Rectal smooth muscle tissue (tissue), 1 donor: ENCODE results near the gene BCAS4.

ENCODE experiments used
- H3K27ac ChIP-seq: one replicate; pipeline ENCODE4 v1.7.0; 2013; ENCODE audit warnings: low read depth, low read length, inconsistent platforms
- H3K27me3 ChIP-seq: one replicate; pipeline ENCODE4 v1.7.0; 2013; ENCODE audit warnings: low read length; ENCODE audit not compliant: control insufficient read depth, insufficient read depth
- H3K36me3 ChIP-seq: one replicate; pipeline ENCODE4 v1.7.0; 2013; ENCODE audit warnings: low read length; ENCODE audit not compliant: control insufficient read depth, insufficient read depth
- H3K4me1 ChIP-seq: one replicate; pipeline ENCODE4 v1.7.0; 2013; ENCODE audit warnings: low read length; ENCODE audit not compliant: control insufficient read depth, insufficient read depth
- H3K4me3 ChIP-seq: one replicate; pipeline ENCODE4 v1.7.0; 2013; ENCODE audit warnings: low read length
- H3K9ac ChIP-seq: one replicate; pipeline ENCODE4 v1.7.0; 2013; ENCODE audit warnings: low read length

Gene BCAS4

GRCh38 chr20:50887576-50887975 lies 92.7 kb downstream of the BCAS4 start:
- no peaks in the 10 kb centered on the region for H3K27me3 ChIP-seq
- H3K4me3 ChIP-seq, result no peak overlapping the region
- H3K36me3 ChIP-seq, result peaks cover 5% of the 10 kb centered on the region
- no peak overlapping the region for H3K27ac ChIP-seq
- no peaks in the 10 kb centered on the region for H3K4me1 ChIP-seq
- no peak overlapping the region for H3K9ac ChIP-seq

- peaks cover 16% of the 10 kb centered on the region for H3K36me3 ChIP-seq
- no peak overlapping the region for H3K4me3 ChIP-seq
- H3K9ac ChIP-seq, result no peak overlapping the region
- H3K27me3 ChIP-seq, result no peaks in the 10 kb centered on the region
- no peak overlapping the region for H3K27ac ChIP-seq
- no peaks in the 10 kb centered on the region for H3K4me1 ChIP-seq
Observed at GRCh38 chr20:50891138-50891537, 96.3 kb downstream of the BCAS4 start.

- Histone ChIP-seq H3K27me3 (no peaks in the 10 kb centered on the region), H3K27ac (no peak overlapping the region), H3K4me3 (no peak overlapping the region), H3K9ac (no peak overlapping the region), H3K36me3 (peaks cover 16% of the 10 kb centered on the region), H3K4me1 (no peaks in the 10 kb centered on the region)
Observed at GRCh38 chr20:50892394-50892793, 97.5 kb downstream of the BCAS4 start.

DNA sequence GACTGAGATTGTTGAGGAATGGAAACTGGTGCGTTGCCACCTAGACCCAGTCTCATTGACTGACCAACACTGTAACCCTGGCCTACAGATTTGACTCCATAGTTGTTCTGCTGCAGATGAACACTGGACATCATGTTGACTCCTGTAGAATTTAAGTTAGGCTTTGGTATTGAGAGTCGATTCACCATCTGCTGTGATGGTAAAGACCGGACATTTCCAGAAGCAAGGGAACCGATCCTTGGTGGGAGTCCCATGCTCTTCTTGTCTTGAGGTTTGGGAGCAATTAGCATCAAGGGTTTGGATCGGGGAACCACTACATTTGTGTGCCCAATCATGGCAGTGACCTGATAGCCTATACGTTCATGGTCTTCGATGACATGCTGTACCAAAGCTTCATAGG lies 98.8 kb downstream of the BCAS4 start:
- H3K27me3 ChIP-seq, result no peaks in the 10 kb centered on the region
- H3K4me3 ChIP-seq, result no peak overlapping the region
- H3K4me1 ChIP-seq, result no peaks in the 10 kb centered on the region
- H3K27ac ChIP-seq, result no peak overlapping the region
- H3K9ac ChIP-seq, result no peak overlapping the region
- peaks cover 18% of the 10 kb centered on the region for H3K36me3 ChIP-seq

GRCh38 chr20:50895111-50895830 lies 100.4 kb downstream of the BCAS4 start:
- Histone ChIP-seq H3K4me1 (no peaks in the 10 kb centered on the region), H3K27me3 (no peaks in the 10 kb centered on the region), H3K36me3 (peaks cover 18% of the 10 kb centered on the region), H3K27ac (no peak overlapping the region), H3K9ac (no peak overlapping the region), H3K4me3 (no peak overlapping the region)

GRCh38 chr20:50898475-50898874 lies 103.6 kb downstream of the BCAS4 start:
- Histone ChIP-seq H3K9ac (no peak overlapping the region), H3K36me3 (peaks cover 6% of the 10 kb centered on the region)

GRCh38 chr20:50900261-50900660 lies 105.4 kb downstream of the BCAS4 start:
- Histone ChIP-seq H3K4me3 (no peak overlapping the region), H3K4me1 (no peaks in the 10 kb centered on the region), H3K9ac (no peak overlapping the region), H3K27ac (no peak overlapping the region), H3K27me3 (no peaks in the 10 kb centered on the region), H3K36me3 (peaks cover 3% of the 10 kb centered on the region)

More at GRCh38 chr20:50898475-50898874, 103.6 kb downstream of the BCAS4 start:
- Histone ChIP-seq H3K27me3 (no peaks in the 10 kb centered on the region), H3K27ac (no peak overlapping the region), H3K4me1 (no peaks in the 10 kb centered on the region), H3K4me3 (no peak overlapping the region)

DNA sequence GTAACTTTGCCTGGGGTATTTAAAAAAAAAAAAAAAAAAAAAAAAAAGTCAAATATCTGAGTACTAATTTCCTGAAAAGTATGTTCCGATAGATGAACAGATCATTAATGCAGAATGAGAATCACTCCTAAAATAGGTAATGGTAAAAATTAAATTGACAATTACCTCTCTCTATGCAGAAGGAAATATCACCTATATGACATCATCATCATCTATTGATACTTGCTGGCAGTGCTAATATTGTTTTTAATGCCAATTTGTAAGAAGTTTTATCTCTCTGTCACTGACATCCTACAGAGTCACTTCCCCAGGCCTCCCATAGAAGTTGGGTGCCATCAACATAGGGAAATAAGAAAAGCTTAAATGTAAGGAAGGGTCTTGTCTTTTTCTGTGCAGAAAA lies 106.4 kb downstream of the BCAS4 start:
- Histone ChIP-seq H3K9ac (no peak overlapping the region), H3K4me3 (no peak overlapping the region), H3K4me1 (no peaks in the 10 kb centered on the region), H3K36me3 (peaks cover 3% of the 10 kb centered on the region), H3K27ac (no peak overlapping the region), H3K27me3 (no peaks in the 10 kb centered on the region)

DNA sequence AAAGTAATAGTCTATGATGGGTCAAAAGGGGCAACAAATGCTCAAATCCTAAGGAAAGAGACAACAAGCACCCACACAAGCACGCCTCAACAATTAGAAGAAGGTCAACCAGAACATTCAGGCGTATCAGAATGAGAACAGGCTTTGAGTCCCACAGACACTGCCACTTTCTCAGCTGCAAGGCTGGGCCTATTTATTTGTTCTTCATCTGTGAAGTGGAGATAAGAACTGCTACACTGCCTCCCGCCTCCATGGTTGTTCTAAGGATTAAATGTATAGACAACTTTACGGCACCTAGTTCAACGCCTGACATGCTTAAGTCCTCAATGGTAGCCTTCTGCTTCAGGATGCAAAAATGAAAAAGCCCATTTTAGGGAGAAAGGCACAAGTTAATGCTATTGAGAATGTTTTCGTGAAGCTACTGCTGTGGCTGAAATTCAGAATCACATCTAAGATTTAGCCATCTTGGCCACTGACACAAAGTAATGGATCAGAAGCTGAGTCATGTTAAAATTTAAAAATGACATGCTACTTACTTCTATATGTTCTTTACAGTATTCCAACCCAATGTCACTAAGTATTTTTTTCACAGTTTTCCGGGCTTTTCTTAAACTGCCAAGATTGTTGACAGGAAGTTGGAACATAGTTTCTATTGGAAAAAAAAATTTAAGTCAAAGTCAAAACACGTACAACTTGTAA lies 108.6 kb downstream of the BCAS4 start:
- Histone ChIP-seq H3K4me3 (no peak overlapping the region), H3K36me3 (peaks cover 2% of the 10 kb centered on the region), H3K9ac (no peak overlapping the region), H3K4me1 (no peaks in the 10 kb centered on the region), H3K27ac (no peak overlapping the region), H3K27me3 (no peaks in the 10 kb centered on the region)

- H3K9ac ChIP-seq, result no peak overlapping the region
- no peaks in the 10 kb centered on the region for H3K4me1 ChIP-seq
- H3K36me3 ChIP-seq, result peaks cover 2% of the 10 kb centered on the region
- H3K27ac ChIP-seq, result no peak overlapping the region
- H3K4me3 ChIP-seq, result no peak overlapping the region
- H3K27me3 ChIP-seq, result no peaks in the 10 kb centered on the region
Observed at GRCh38 chr20:50904067-50904570, 109.3 kb downstream of the BCAS4 start.

- Histone ChIP-seq H3K4me3 (no peak overlapping the region), H3K36me3 (peaks cover 2% of the 10 kb centered on the region), H3K9ac (no peak overlapping the region), H3K4me1 (peaks cover 8% of the 10 kb centered on the region), H3K27me3 (no peaks in the 10 kb centered on the region), H3K27ac (no peak overlapping the region)
Observed at GRCh38 chr20:50909413-50909812, 114.6 kb downstream of the BCAS4 start.

DNA sequence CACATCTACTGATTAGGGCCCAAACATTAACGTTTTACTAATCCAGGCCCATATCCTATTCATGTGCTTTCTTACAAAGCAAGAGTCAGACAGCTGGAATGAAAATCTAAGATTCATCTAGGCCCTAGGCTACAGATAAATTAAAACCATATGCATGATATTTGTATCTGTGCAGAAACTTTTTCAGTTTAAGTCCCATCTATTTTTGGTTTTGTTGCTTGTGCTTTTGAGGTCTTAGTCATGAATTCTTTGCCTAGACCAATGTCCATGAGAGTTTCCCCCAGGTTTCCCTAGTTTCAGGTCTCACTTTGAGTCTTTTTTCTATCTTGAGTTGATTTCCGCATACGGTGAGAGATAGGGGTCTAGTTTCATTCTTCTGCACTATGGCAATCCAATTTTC lies 116.2 kb downstream of the BCAS4 start:
- H3K9ac ChIP-seq, result no peak overlapping the region
- peaks cover 10% of the 10 kb centered on the region for H3K4me1 ChIP-seq
- no peak overlapping the region for H3K4me3 ChIP-seq
- no peaks in the 10 kb centered on the region for H3K27me3 ChIP-seq
- H3K27ac ChIP-seq, result no peak overlapping the region
- peaks cover 2% of the 10 kb centered on the region for H3K36me3 ChIP-seq

DNA sequence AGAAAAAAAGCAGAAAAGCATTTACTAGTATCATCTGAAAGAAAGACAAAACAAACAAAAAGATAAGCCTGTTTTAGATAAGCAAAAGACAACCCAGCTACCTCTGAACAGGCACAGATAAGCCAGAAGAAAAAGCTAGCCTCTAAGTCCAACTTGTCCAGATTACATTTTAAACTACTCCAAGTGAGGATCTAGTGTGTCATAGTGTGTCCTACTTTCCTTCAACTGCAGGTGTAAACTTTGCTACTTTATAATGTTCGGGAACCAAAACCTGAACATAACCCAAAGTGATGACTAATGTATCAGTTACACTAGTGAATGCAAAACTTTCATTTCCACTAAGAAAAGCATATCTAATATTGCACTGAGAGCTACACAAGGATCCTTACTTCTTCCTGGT lies 116.9 kb downstream of the BCAS4 start:
- H3K27ac ChIP-seq, result no peak overlapping the region
- no peak overlapping the region for H3K9ac ChIP-seq
- H3K27me3 ChIP-seq, result no peaks in the 10 kb centered on the region
- H3K36me3 ChIP-seq, result peaks cover 2% of the 10 kb centered on the region
- peaks cover 14% of the 10 kb centered on the region for H3K4me1 ChIP-seq
- no peak overlapping the region for H3K4me3 ChIP-seq
